Gastroesophageal sphincter (tissue), 4 donors: ENCODE results near the gene TMEM132E. TPM values are rescaled to one million over a fixed set of nuclear protein-coding genes. Genes with fewer than 3 reads are reported as not detected.

Experiments
- ATAC-seq: fragments of 150-250 bp; one replicate; pipeline ENCODE4 v1.9.1; 2016; ENCODE audit warnings: mild to moderate bottlenecking, moderate library complexity
- H3K27ac ChIP-seq, 4 donors: fragments of 200-600 bp; sonication (generic) in 3 of 4; 1 replicate in 3 of 4; 2 replicates in 1 of 4; pipeline ENCODE4 v1.5.1; 2016 to 2019
- H3K27me3 ChIP-seq: fragments of 200-600 bp; sonication (generic); one replicate; pipeline ENCODE4 v1.5.1; 2019
- H3K36me3 ChIP-seq, 2 donors: fragments of 200-600 bp; sonication (generic); one replicate each; pipeline ENCODE4 v1.5.1; 2019; ENCODE audit warnings: control low read depth in 1 of 2
- H3K4me1 ChIP-seq, 3 donors: fragments of 200-600 bp; sonication (generic); 1 replicate in 2 of 3; 2 replicates in 1 of 3; pipeline ENCODE4 v1.5.1; 2016 to 2019; ENCODE audit warnings: control low read depth in 2 of 3
- H3K4me3 ChIP-seq, 2 donors: fragments of 200-600 bp; sonication (generic); one replicate each; pipeline ENCODE4 v1.5.1; 2019; ENCODE audit warnings: mild to moderate bottlenecking in 1 of 2, moderate library complexity in 1 of 2
- H3K9me3 ChIP-seq, 3 donors: fragments of 200-600 bp; sonication (generic); one replicate each; pipeline ENCODE4 v1.5.1; 2017 to 2019; ENCODE audit warnings: control low read depth in 2 of 3
- EP300 ChIP-seq: sonication (generic); formaldehyde crosslinking; IDR thresholded peaks from one replicate; pipeline ENCODE4 v1.6.1; 2017; ENCODE audit warnings: antibody characterized with exemption, mild to moderate bottlenecking
- POLR2A ChIP-seq, 2 donors: fragments of 450-650 bp; IDR thresholded peaks; one replicate each; pipeline ENCODE4 v1.6.1; 2017; ENCODE audit warnings: antibody characterized with exemption in 2 of 2, mild to moderate bottlenecking in 2 of 2, moderate library complexity in 1 of 2
- POLR2AphosphoS5 ChIP-seq: sonication (generic); formaldehyde crosslinking; IDR thresholded peaks from one replicate; pipeline ENCODE4 v1.6.1; 2017; ENCODE audit warnings: antibody characterized with exemption
- WGBS, 2 donors: methylation state at CpG; one replicate each; pipeline ENCODE4 v1.1.5; 2018; ENCODE audit warnings: low coverage in 1 of 2; 5-methylcytosine and 5-hydroxymethylcytosine counted together
- total RNA-seq, 4 donors: library from RNA; depleted of rRNA; stranded (reverse); fragments of >200 nt; gene quantifications; one replicate each; pipeline ENCODE4 v1.1.0, GENCODE V29; 2016
- TF ChIP-seq, protein P1 (sequence below), 4 experiments: fragments of 200-600 bp in 2 of 4; fragments of 450-650 bp in 2 of 4; sonication (generic) in 1 of 4; IDR thresholded peaks; one replicate each; pipeline ENCODE4 v1.5.1; 2017 to 2019; ENCODE audit warnings: antibody characterized with exemption in 4 of 4, mild to moderate bottlenecking in 2 of 4, moderate library complexity in 2 of 4

The TMEM132E gene
- total RNA-seq, 4 donors from 2014 or later = 0.12 to 0.47 TPM; not detected in 2

DNA sequence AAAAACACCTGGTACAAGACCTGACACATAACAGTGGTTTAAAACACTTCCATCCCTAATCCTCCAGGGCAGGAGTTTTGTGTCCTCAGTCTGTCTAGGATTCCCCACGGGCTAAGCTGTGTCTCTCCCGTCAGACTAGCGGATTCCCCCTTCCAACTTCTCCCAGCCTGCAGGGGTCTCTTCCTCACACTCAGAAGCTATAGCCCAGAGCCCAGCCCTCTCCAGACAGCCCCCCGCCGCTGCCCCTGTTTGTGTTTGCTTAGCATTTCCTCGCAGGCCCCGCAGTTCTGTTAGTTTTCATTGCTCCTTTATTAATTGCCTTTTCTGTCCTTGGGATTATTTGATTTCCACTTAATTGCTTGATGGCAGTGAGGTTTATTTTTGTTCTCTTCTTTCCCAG, 91.2 kb downstream of the TMEM132E start:
- H3K4me1 ChIP-seq = no peaks in the 10 kb centered on the region
- H3K4me3 ChIP-seq = no peak overlapping the region
- TF ChIP-seq EP300 (no peak), POLR2A (IDR thresholded peaks at IDR 0.05) (no peak), POLR2AphosphoS5 (no peak)
- TF ChIP-seq, protein P1, sequence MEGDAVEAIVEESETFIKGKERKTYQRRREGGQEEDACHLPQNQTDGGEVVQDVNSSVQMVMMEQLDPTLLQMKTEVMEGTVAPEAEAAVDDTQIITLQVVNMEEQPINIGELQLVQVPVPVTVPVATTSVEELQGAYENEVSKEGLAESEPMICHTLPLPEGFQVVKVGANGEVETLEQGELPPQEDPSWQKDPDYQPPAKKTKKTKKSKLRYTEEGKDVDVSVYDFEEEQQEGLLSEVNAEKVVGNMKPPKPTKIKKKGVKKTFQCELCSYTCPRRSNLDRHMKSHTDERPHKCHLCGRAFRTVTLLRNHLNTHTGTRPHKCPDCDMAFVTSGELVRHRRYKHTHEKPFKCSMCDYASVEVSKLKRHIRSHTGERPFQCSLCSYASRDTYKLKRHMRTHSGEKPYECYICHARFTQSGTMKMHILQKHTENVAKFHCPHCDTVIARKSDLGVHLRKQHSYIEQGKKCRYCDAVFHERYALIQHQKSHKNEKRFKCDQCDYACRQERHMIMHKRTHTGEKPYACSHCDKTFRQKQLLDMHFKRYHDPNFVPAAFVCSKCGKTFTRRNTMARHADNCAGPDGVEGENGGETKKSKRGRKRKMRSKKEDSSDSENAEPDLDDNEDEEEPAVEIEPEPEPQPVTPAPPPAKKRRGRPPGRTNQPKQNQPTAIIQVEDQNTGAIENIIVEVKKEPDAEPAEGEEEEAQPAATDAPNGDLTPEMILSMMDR (IDR thresholded peaks at IDR 0.05) = no peak
- ATAC-seq = no peak
- H3K9me3 ChIP-seq = no peaks in the 10 kb centered on the region
- no peak overlapping the region for H3K27ac ChIP-seq
- peaks cover 49% of the 10 kb centered on the region for H3K27me3 ChIP-seq
- 22 to 29% methylated on average over 7 of the region's 7 CpGs for WGBS, 2 donors
- H3K36me3 ChIP-seq = no peaks in the 10 kb centered on the region

DNA sequence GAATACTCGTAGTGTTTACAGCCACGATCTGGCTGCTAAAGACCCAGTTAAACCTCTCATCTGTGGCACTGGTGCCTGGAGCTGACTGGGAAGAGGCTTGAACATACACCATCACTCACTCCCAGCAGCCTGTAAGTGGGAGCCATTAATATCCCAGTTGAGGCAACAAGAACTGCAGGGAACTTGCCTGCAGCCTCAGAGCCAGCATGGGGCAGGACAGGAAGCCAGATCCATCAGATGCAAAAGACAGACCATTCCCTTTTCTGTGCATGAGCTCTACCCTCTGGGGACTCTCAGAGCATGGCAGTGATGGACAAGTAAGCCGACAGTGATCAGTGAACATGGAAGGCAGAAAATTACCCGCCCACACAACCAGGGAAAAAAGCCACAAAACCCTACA, 91.8 kb downstream of the TMEM132E start:
- 33 to 48% methylated on average over 1 to 2 of the region's 4 CpGs for WGBS, 2 donors
- no peaks in the 10 kb centered on the region for H3K9me3 ChIP-seq
- no peak for TF ChIP-seq POLR2AphosphoS5
- TF ChIP-seq EP300 = no peak
- TF ChIP-seq, protein P1 (IDR thresholded peaks at IDR 0.05) = no peak
- no peak for TF ChIP-seq POLR2A (IDR thresholded peaks at IDR 0.05)
- H3K27ac ChIP-seq = no peak overlapping the region
- peaks cover 44% of the 10 kb centered on the region for H3K27me3 ChIP-seq
- H3K4me1 ChIP-seq = no peaks in the 10 kb centered on the region
- H3K36me3 ChIP-seq = no peaks in the 10 kb centered on the region
- no peak overlapping the region for H3K4me3 ChIP-seq
- ATAC-seq = no peak

DNA sequence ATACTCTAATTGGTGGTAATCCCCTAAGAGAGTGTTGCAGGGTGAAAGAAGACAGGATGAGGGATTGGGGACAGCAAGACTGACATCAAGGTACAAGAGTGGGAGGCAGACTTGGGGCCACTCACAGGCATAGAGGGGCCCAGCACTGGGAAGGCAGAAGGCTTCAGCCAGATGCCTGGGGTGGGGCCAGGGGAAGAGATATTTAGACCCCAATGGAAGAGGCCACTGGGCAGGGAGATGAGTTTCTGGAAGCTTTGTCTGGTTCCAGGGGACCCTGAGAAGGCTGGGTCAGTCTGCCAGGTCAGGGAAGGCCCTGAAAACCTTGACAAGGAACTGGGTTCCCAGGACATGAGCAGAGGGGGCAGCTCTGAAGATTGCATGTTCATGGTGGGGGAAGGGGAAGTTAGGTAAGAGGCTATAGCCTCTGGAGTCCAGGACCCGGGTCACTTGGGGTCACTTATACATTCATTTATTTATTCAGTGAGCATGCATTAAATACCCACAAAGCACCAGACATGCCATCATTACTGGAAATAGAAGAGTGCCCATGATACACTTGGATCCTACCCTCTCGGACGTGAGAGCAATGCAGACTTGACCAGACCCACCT, 92.9 kb downstream of the TMEM132E start:
- Histone ChIP-seq H3K27ac (no peak overlapping the region), H3K36me3 (no peaks in the 10 kb centered on the region), H3K9me3 (no peaks in the 10 kb centered on the region), H3K27me3 (peaks cover 33% of the 10 kb centered on the region), H3K4me1 (no peaks in the 10 kb centered on the region), H3K4me3 (no peak overlapping the region)
- TF ChIP-seq, protein P1 (IDR thresholded peaks at IDR 0.05) = no peak
- TF ChIP-seq POLR2A (IDR thresholded peaks at IDR 0.05) (no peak), EP300 (no peak), POLR2AphosphoS5 (no peak)
- 30 to 85% methylated on average over 2 to 3 of the region's 3 CpGs for WGBS, 2 donors
- no peak for ATAC-seq

DNA sequence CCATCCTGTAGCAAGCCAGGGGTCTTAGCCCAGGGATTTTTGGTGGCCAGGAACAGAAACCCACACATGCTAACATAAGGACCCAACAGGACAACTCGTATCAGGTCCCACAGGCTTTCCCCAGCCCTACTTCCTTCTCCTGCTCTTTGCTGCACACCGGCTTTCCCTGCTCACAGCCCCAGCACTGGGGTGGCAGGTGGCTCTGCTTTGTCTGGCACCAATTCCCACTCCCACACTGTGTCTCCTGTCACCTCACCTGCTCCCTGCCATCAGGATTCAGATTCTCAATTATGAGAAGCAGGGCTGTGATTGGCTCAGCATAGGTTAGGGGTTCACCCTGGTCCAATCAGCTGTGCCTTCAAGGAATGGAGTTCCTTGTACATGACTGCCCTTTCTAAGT, 94.1 kb downstream of the TMEM132E start:
- ATAC-seq = no peak
- Histone ChIP-seq H3K27ac (no peak overlapping the region), H3K27me3 (peaks cover 29% of the 10 kb centered on the region), H3K4me3 (no peak overlapping the region), H3K4me1 (no peaks in the 10 kb centered on the region), H3K9me3 (no peaks in the 10 kb centered on the region), H3K36me3 (no peaks in the 10 kb centered on the region)
- WGBS, 2 donors = 60 to 80% methylated on average over 2 of the region's 2 CpGs
- no peak for TF ChIP-seq EP300
- TF ChIP-seq, protein P1 (IDR thresholded peaks at IDR 0.05) = no peak
- no peak for TF ChIP-seq POLR2A (IDR thresholded peaks at IDR 0.05)
- TF ChIP-seq POLR2AphosphoS5 = no peak
